IPS-18a (cell line): ENCODE data around the gene GIPC1.

Source experiments
- H3K27ac ChIP-seq: one replicate; pipeline ENCODE4 v1.5.1; 2013; ENCODE audit warnings: low read length
- H3K27me3 ChIP-seq: one replicate; pipeline ENCODE4 v1.6.1; 2013; ENCODE audit warnings: mild to moderate bottlenecking, low read length; ENCODE audit not compliant: control insufficient read depth, insufficient read depth
- H3K36me3 ChIP-seq: one replicate; pipeline ENCODE4 v1.6.1; 2013; ENCODE audit warnings: low read depth, low read length; ENCODE audit not compliant: control insufficient read depth
- H3K4me1 ChIP-seq: one replicate; pipeline ENCODE4 v1.6.1; 2013; ENCODE audit warnings: low read depth, low read length; ENCODE audit not compliant: control insufficient read depth
- H3K4me3 ChIP-seq: one replicate; pipeline ENCODE4 v1.5.1; 2013; ENCODE audit warnings: low read length
- H3K9ac ChIP-seq: one replicate; pipeline ENCODE4 v1.6.1; 2013; ENCODE audit warnings: mild to moderate bottlenecking, low read length, moderate library complexity
- H3K9me3 ChIP-seq: one replicate; pipeline ENCODE4 v1.6.1; 2013; ENCODE audit warnings: low read depth, low read length; ENCODE audit not compliant: control insufficient read depth

The GIPC1 gene

DNA sequence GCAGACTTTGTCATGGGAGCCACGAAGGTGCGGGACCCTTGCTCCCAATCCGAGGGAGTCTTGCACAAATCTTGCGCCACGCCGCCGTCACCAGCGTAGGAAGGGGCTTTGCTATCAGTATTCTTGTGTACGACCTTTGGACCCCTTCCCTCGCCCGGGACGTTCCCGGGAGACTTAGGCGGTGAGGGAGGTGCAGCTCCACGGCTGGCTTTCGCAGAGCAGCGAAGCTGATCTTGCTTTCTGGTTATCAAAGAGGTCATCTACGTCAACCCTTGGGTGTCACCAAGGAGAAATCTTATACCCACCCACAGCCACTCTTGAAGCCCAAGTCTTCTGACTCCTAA, 34.0 kb upstream of the GIPC1 start:
- Histone ChIP-seq H3K9ac (peak overlapping the region; percentile 74), H3K9me3 (no peaks in the 10 kb centered on the region), H3K4me3 (peak overlapping the region; percentile 81), H3K4me1 (peaks cover 5% of the 10 kb centered on the region), H3K27ac (peak overlapping the region; percentile 43), H3K36me3 (no peaks in the 10 kb centered on the region), H3K27me3 (no peaks in the 10 kb centered on the region)

DNA sequence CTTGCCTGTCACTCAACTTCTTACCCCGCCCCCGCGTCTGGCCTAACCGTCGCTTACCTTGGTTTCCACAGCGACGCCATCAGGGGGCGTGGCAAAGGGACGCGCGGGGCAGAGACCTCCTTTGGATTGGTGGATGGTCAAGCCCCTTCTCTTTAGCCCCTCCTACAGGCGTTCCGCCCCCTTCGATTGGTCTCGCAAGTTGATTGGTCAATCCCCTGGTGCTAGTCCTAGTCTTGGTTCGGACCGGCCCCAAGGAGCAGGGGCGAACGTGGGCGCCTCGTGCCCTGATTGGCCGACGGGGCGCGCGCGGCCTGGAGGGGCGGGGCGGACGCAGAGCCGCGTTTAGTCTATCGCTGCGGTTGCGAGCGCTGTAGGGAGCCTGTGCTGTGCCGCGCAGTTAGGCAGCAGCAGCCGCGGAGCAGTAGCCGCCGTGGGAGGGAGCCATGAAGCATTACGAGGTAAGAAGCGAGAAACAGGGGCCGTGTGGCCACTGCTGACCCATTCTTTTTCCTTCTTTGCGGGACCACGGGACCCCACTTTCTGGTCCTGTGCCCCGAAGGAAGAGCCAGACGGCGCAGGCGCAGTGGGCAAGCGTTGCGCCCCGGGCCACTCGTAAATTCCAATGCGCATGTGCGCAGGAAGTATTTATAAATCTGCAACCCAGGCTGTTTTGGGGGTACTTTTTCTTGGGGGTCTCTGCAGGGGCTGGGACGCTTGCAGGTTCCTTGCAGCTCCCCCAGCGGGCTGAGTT, 33.5 kb upstream of the GIPC1 start, which contains the start of gene TECR:
Gene TECR (plus strand): TSS at position 341 of the 751 bp plus-strand sequence. CDS start 103 bp downstream, at position 444.
- Histone ChIP-seq H3K36me3 (no peaks in the 10 kb centered on the region), H3K27me3 (no peaks in the 10 kb centered on the region), H3K27ac (peak within 1 kb of the TSS; percentile 43), H3K9me3 (no peaks in the 10 kb centered on the region), H3K9ac (peak within 1 kb of the TSS; percentile 74), H3K4me3 (peak within 1 kb of the TSS; percentile 81), H3K4me1 (peaks cover 5% of the 10 kb centered on the region)

- H3K27me3 ChIP-seq: no peaks in the 10 kb centered on the region
- no peaks in the 10 kb centered on the region for H3K36me3 ChIP-seq
- H3K9me3 ChIP-seq: no peaks in the 10 kb centered on the region
- H3K9ac ChIP-seq: no peak overlapping the region
- H3K4me3 ChIP-seq: peak overlapping the region; percentile 63
- peaks cover 5% of the 10 kb centered on the region for H3K4me1 ChIP-seq
- H3K27ac ChIP-seq: no peak overlapping the region
Observed at GRCh38 chr19:14528419-14529253, 32.7 kb upstream of the GIPC1 start.

GRCh38 chr19:14526423-14526822, 30.5 kb upstream of the GIPC1 start:
- no peak overlapping the region for H3K27ac ChIP-seq

GRCh38 chr19:14525729-14526128, 29.8 kb upstream of the GIPC1 start:
- H3K27ac ChIP-seq: no peak overlapping the region
- H3K36me3 ChIP-seq: no peaks in the 10 kb centered on the region
- H3K4me3 ChIP-seq: no peak overlapping the region
- H3K9ac ChIP-seq: no peak overlapping the region
- no peaks in the 10 kb centered on the region for H3K9me3 ChIP-seq
- H3K27me3 ChIP-seq: no peaks in the 10 kb centered on the region
- H3K4me1 ChIP-seq: peaks cover 4% of the 10 kb centered on the region

More at GRCh38 chr19:14526423-14526822, 30.5 kb upstream of the GIPC1 start:
- Histone ChIP-seq H3K27me3 (no peaks in the 10 kb centered on the region), H3K4me1 (peaks cover 5% of the 10 kb centered on the region), H3K36me3 (no peaks in the 10 kb centered on the region), H3K9ac (no peak overlapping the region), H3K4me3 (no peak overlapping the region), H3K9me3 (no peaks in the 10 kb centered on the region)

DNA sequence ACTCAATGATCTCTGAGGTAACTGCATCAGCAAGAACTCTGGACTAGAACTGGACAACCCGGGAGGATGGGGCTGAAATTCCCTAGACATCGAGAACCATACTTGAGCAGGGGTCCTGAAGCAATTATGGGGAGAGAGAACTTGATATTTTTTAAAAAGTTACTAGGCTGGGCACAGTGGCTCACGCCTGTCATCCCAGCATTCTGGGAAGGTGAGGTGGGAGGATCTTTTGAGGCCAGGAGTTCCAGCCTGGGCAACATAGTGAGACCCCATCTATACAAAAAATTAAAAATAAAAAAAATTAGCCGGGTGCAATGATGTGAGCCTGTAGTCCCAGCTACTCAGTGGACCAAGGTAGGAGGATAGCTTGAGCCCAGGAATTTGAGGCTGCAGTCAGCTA, 24.6 kb upstream of the GIPC1 start:
- H3K9ac ChIP-seq: no peak overlapping the region
- H3K36me3 ChIP-seq: peaks cover 9% of the 10 kb centered on the region
- peaks cover 5% of the 10 kb centered on the region for H3K4me1 ChIP-seq
- no peak overlapping the region for H3K4me3 ChIP-seq
- no peaks in the 10 kb centered on the region for H3K27me3 ChIP-seq
- H3K9me3 ChIP-seq: no peaks in the 10 kb centered on the region
- no peak overlapping the region for H3K27ac ChIP-seq

GRCh38 chr19:14519860-14520407, 24.0 kb upstream of the GIPC1 start:
- H3K27ac ChIP-seq: no peak overlapping the region
- no peak overlapping the region for H3K4me3 ChIP-seq
- H3K9ac ChIP-seq: no peak overlapping the region
- H3K27me3 ChIP-seq: no peaks in the 10 kb centered on the region
- peaks cover 15% of the 10 kb centered on the region for H3K36me3 ChIP-seq
- H3K9me3 ChIP-seq: no peaks in the 10 kb centered on the region
- peaks cover 5% of the 10 kb centered on the region for H3K4me1 ChIP-seq

DNA sequence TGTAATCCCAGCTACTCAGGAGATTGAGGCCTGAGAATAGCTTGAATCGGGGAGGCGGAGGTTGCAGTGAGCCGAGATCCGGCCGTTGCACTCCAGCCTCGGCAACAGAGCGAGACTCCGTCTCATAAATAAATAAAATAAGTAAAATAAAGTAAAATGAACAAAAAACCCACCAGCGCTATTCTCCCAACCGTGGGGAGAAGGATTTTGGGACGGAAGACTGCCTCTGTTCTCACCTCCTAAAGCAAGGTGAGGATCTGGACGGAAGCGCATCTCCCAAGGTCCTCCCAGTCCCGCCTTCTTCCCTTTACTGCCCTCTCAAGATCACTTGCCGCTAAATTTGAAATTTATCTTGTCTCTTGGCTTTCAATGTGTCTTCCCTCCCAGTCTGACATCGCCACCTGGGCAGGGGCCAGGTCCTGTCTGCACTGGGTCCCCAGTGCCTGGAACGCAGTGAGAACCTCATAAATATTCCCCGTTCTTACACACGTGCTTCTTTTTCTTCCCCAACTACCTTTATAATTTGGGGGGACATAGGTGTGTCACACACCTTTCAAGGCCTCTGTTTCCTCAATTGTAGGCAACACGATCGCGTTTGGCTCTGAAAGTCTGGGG, 23.4 kb upstream of the GIPC1 start:
- Histone ChIP-seq H3K4me3 (no peak overlapping the region), H3K36me3 (peaks cover 21% of the 10 kb centered on the region), H3K27ac (no peak overlapping the region), H3K9ac (no peak overlapping the region), H3K27me3 (no peaks in the 10 kb centered on the region), H3K4me1 (peaks cover 5% of the 10 kb centered on the region), H3K9me3 (no peaks in the 10 kb centered on the region)

- Histone ChIP-seq H3K9ac (peak within 1 kb of the TSS; percentile 85), H3K9me3 (no peaks in the 10 kb centered on the region)
Observed at GRCh38 chr19:14517840-14518505, 22.0 kb upstream of the GIPC1 start, which contains the start of gene DNAJB1. Gene DNAJB1, minus strand, starts transcription at chr19:14518397. Its CDS starts 48 bp downstream, at chr19:14518349.

GRCh38 chr19:14517446-14517839, 21.5 kb upstream of the GIPC1 start:
- Histone ChIP-seq H3K36me3 (peaks cover 26% of the 10 kb centered on the region), H3K4me1 (peaks cover 5% of the 10 kb centered on the region), H3K27ac (no peak overlapping the region), H3K9ac (peak overlapping the region; percentile 85), H3K4me3 (peak overlapping the region; percentile 89), H3K27me3 (no peaks in the 10 kb centered on the region), H3K9me3 (no peaks in the 10 kb centered on the region)

More at GRCh38 chr19:14517840-14518505, 22.0 kb upstream of the GIPC1 start, which contains the start of gene DNAJB1:
- peaks cover 26% of the 10 kb centered on the region for H3K36me3 ChIP-seq
- peak within 1 kb of the TSS; percentile 84 for H3K27ac ChIP-seq
- H3K27me3 ChIP-seq: no peaks in the 10 kb centered on the region
- H3K4me1 ChIP-seq: peaks cover 5% of the 10 kb centered on the region
- H3K4me3 ChIP-seq: peak within 1 kb of the TSS; percentile 89
